ENCODE data around the gene UGT1A9. TPM values are rescaled to one million over a fixed set of nuclear protein-coding genes. Genes with fewer than 3 reads are reported as not detected.

UGT1A9 gene
- total and polyA plus RNA-seq, 9 donors: 0.36 TPM; not detected in 8

DNA sequence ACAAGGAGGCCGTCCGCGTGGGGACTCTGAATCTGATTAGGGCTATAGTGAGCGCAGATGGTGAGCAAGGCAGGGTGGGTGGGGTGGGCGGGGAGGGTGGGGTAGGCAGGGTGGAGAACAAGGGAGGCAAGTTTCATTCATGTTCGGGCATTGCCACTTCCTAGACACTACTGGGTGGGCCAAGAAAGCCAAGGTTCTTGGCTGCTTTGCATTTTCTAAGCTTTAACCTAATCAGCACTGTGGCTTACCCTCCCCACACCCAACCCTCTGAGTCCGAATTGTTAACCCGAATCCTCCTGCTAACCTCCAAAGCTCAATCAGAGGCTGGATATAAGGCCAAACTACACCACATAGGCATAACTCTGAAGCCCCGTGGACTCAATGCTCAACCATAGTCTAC is 124.6 kb downstream of the UGT1A9 start:
- 75 to 91% (median 81%) methylated on average over 9 of the region's 9 CpGs for WGBS, 3 donors

DNA sequence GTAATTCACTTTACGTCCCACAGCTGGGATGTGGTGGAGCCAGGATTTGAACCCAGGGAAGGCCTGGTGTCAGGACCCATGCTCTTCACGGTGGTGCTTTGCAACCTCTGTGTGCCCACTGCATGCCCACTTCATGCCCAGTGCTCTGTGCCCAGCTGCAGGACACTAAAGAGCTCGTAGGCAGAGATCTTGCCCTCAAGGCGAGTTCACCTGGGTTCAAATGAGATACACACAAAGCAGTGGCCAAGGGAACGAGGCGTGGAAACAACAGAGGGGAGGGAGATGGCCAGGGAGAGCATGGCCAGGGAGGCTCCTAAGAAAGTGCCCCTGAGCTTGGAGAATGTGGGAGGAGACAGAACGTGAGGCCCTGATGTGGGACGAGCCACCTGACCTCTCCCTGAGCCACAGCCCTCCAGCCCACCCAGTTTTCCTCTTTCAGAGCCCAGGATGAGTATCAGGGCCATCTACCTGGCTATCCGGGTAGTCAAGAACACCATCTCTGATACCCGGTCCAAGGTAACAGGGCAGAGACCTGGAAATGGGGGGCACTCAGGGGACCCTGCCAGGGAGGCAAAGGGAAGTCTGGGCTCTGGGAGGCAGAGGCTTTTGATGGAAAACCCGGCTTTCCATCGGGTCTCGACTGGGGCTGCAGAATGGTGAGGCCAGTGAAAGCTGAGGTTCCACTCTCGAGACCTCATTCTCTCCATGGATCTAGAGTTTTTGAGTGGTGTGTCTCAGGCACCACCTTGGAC is 126.8 kb downstream of the UGT1A9 start:
- intact Hi-C loops (cut with DNase I): no loop called here
- Histone ChIP-seq H3K27ac (no peak overlapping the region), H3K27me3 (no peaks in the 10 kb centered on the region), H3K9me3 (no peaks in the 10 kb centered on the region), H3K36me3 (no peaks in the 10 kb centered on the region), H3K4me1 (ENCODE audit: insufficient read depth) (no peaks in the 10 kb centered on the region), H3K4me3 (no peak overlapping the region)
- WGBS, 3 donors: 71 to 78% (median 77%) methylated on average over 14 of the region's 14 CpGs
- TF ChIP-seq, protein P1, sequence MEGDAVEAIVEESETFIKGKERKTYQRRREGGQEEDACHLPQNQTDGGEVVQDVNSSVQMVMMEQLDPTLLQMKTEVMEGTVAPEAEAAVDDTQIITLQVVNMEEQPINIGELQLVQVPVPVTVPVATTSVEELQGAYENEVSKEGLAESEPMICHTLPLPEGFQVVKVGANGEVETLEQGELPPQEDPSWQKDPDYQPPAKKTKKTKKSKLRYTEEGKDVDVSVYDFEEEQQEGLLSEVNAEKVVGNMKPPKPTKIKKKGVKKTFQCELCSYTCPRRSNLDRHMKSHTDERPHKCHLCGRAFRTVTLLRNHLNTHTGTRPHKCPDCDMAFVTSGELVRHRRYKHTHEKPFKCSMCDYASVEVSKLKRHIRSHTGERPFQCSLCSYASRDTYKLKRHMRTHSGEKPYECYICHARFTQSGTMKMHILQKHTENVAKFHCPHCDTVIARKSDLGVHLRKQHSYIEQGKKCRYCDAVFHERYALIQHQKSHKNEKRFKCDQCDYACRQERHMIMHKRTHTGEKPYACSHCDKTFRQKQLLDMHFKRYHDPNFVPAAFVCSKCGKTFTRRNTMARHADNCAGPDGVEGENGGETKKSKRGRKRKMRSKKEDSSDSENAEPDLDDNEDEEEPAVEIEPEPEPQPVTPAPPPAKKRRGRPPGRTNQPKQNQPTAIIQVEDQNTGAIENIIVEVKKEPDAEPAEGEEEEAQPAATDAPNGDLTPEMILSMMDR (IDR thresholded peaks at IDR 0.05): no peak
- TF ChIP-seq POLR2A (IDR thresholded peaks at IDR 0.05) (no peak), EP300 (IDR thresholded peaks at IDR 0.05) (no peak)
- peak in 1 of 5 donors; percentile 9 for DNase-seq

More for the DNA sequence above, 124.6 kb downstream of the UGT1A9 start:
- DNase-seq: no peak
- Histone ChIP-seq H3K9me3 (no peaks in the 10 kb centered on the region), H3K4me1 (ENCODE audit: insufficient read depth) (no peaks in the 10 kb centered on the region), H3K4me3 (no peak overlapping the region), H3K27me3 (no peaks in the 10 kb centered on the region), H3K36me3 (no peaks in the 10 kb centered on the region), H3K27ac (no peak overlapping the region)
- intact Hi-C loops (cut with DNase I): no loop called here
- TF ChIP-seq EP300 (IDR thresholded peaks at IDR 0.05): no peak
- no peak for TF ChIP-seq POLR2A (IDR thresholded peaks at IDR 0.05)
- TF ChIP-seq, protein P1 (IDR thresholded peaks at IDR 0.05): no peak

DNA sequence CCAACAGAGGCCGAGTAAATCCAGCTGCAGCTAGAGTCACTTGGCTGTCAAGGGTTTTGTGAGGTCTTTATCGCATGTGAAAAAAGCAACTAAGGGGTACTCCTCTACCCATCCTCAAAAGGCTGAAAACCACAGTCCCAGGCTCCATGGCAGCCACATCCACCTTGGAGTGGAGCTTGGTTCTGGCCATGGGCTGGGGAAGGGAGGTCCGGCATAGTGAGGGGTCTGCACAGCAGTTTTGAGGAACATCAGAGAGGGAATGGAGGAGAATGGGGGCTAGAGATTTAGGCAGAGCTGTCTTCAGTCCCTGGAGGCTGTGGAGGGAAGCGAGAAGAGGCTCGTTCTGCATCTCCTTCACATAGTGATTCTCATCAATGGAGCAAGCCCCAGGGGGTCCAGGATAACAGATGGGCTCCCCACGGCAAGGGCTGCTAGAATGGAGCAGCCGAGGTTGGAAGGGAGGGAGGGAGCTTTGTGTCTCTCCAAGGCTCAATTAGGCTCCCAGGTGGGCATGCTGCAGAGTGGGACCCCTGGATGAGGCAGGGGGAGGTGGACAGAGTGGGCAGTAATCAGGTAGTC is 127.5 kb downstream of the UGT1A9 start:
- Histone ChIP-seq H3K36me3 (no peaks in the 10 kb centered on the region), H3K27ac (no peak overlapping the region), H3K9me3 (no peaks in the 10 kb centered on the region), H3K4me3 (no peak overlapping the region), H3K27me3 (no peaks in the 10 kb centered on the region), H3K4me1 (ENCODE audit: insufficient read depth) (no peaks in the 10 kb centered on the region)
- intact Hi-C loops (cut with DNase I): no loop called here
- no peak for DNase-seq
- WGBS, 3 donors: 58 to 61% (median 59%) methylated on average over 7 of the region's 7 CpGs
- no peak for TF ChIP-seq POLR2A (IDR thresholded peaks at IDR 0.05)
- TF ChIP-seq EP300 (IDR thresholded peaks at IDR 0.05): no peak
- TF ChIP-seq, protein P1 (IDR thresholded peaks at IDR 0.05): no peak

DNA sequence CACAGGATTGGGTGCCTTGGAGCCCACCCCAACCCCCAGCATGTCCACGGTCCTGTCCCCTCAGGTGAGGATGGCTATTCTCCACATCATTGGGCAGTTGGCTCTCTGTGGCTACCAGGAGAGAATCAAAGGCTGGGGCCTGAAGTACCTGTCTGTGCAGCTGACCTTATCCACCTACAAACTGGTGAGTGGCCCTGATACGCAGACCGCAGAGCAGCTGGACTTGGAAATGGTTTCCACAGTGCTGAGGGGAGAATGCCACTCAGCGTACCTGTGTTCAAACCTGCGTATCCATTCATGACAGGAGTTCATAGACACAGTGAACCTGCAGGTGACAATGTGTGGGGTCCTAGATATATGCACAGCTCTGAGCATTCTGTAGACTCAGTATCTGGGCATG is 128.0 kb downstream of the UGT1A9 start:
- Histone ChIP-seq H3K27ac (no peak overlapping the region), H3K27me3 (no peaks in the 10 kb centered on the region), H3K36me3 (no peaks in the 10 kb centered on the region), H3K4me1 (ENCODE audit: insufficient read depth) (no peaks in the 10 kb centered on the region), H3K4me3 (no peak overlapping the region), H3K9me3 (no peaks in the 10 kb centered on the region)
- intact Hi-C loops (cut with DNase I): no loop called here
- peak in 2 of 5 donors; percentile 3 to 7 for DNase-seq
- TF ChIP-seq EP300 (IDR thresholded peaks at IDR 0.05): no peak
- TF ChIP-seq, protein P1 (IDR thresholded peaks at IDR 0.05): no peak
- no peak for TF ChIP-seq POLR2A (IDR thresholded peaks at IDR 0.05)
- 39 to 82% (median 42%) methylated on average over 5 of the region's 5 CpGs for WGBS, 3 donors
